HepG2 (cell line): ENCODE results near the gene ERFL. TPM values are rescaled to one million over a fixed set of nuclear protein-coding genes. Genes with fewer than 3 reads are reported as not detected.

Source experiments
- CREB3 ChIP-seq: sonication (generic); formaldehyde crosslinking; IDR thresholded peaks from 2 replicates; pipeline ENCODE4 v1.5.0; 2020; ENCODE audit warnings: missing genetic modification reagents
- GABPB1 ChIP-seq: IDR thresholded peaks from 2 replicates; pipeline ENCODE4 v1.6.1; 2016; ENCODE audit warnings: mild to moderate bottlenecking, missing genetic modification reagents, moderate library complexity, missing compliant biosample characterization
- GFI1 ChIP-seq: sonication (generic); formaldehyde crosslinking; IDR thresholded peaks from 2 replicates; pipeline ENCODE4 v1.5.0; 2020; ENCODE audit warnings: missing genetic modification reagents, mild to moderate bottlenecking, borderline replicate concordance
- NBN ChIP-seq: fragments of 450-650 bp; conservative IDR thresholded peaks from 2 replicates; pipeline ENCODE4 v1.6.1; 2017
- SKI ChIP-seq: fragments of 450-650 bp; IDR thresholded peaks from one replicate; pipeline ENCODE4 v1.6.1; 2018; ENCODE audit warnings: mild to moderate bottlenecking; ENCODE audit not compliant: partially characterized antibody
- TEAD2 ChIP-seq: sonication (generic); formaldehyde crosslinking; IDR thresholded peaks from 2 replicates; pipeline ENCODE4 v1.9.0; 2021; ENCODE audit warnings: missing genetic modification reagents
- TEF ChIP-seq: sonication (generic); formaldehyde crosslinking; IDR thresholded peaks from 2 replicates; pipeline ENCODE4 v1.5.0; 2020; ENCODE audit warnings: missing genetic modification reagents
- THYN1 ChIP-seq: sonication (generic); formaldehyde crosslinking; IDR thresholded peaks from 2 replicates; pipeline ENCODE4 v1.8.1; 2023; ENCODE audit warnings: low read depth, mild to moderate bottlenecking, moderate library complexity, missing genetic modification reagents, borderline replicate concordance
- TIGD3 ChIP-seq: sonication (generic); formaldehyde crosslinking; IDR thresholded peaks from 2 replicates; pipeline ENCODE4 v1.5.1; 2020; ENCODE audit warnings: mild to moderate bottlenecking, missing genetic modification reagents, borderline replicate concordance
- U2AF2 ChIP-seq: fragments of 200-400 bp; formaldehyde crosslinking; IDR thresholded peaks from 2 replicates; pipeline ENCODE4 v1.6.1; 2017; ENCODE audit warnings: low read depth, mild to moderate bottlenecking, low read length
- ZBTB33 ChIP-seq: sonication (generic); formaldehyde crosslinking; IDR thresholded peaks from 2 replicates; pipeline ENCODE4 v1.4.0; 2020; ENCODE audit warnings: missing genetic modification reagents
- ZFP36L2 ChIP-seq: sonication (generic); formaldehyde crosslinking; IDR thresholded peaks from 2 replicates; pipeline ENCODE4 v1.4.0; 2020; ENCODE audit warnings: missing genetic modification reagents
- ZMYM4 ChIP-seq: sonication (generic); formaldehyde crosslinking; IDR thresholded peaks from 2 replicates; pipeline ENCODE4 v1.8.1; 2023; ENCODE audit warnings: mild to moderate bottlenecking, missing genetic modification reagents
- ZNF101 ChIP-seq: sonication (generic); formaldehyde crosslinking; IDR thresholded peaks from 2 replicates; pipeline ENCODE4 v1.4.0; 2020; ENCODE audit warnings: mild to moderate bottlenecking, low read depth, missing genetic modification reagents, borderline replicate concordance
- ZNF263 ChIP-seq: sonication (generic); formaldehyde crosslinking; IDR thresholded peaks from 2 replicates; pipeline ENCODE4 v1.4.0; 2020; ENCODE audit warnings: missing genetic modification reagents
- ZNF577 ChIP-seq: sonication (generic); formaldehyde crosslinking; IDR thresholded peaks from 2 replicates; pipeline ENCODE4 v1.4.0; 2020; ENCODE audit warnings: mild to moderate bottlenecking, low read depth, missing genetic modification reagents, borderline replicate concordance
- ZNF687 ChIP-seq: sonication (generic); formaldehyde crosslinking; IDR thresholded peaks from 2 replicates; pipeline ENCODE4 v1.5.1; 2020; ENCODE audit warnings: mild to moderate bottlenecking, missing genetic modification reagents, moderate library complexity
- polyA plus RNA-seq, 8 experiments: library from polyadenylated mRNA; depleted of rRNA in 3 of 8; stranded (reverse) in 7 of 8; unstranded in 1 of 8; fragments of >200 nt; fragmentation: Illumina TruSeq in 4 of 8; extraction: Trizol in 4 of 8; gene quantifications; 2 replicates each; pipeline versions ENCODE4 v1.2.1 to v1.2.3, GENCODE V29; 2011 to 2016; ENCODE audit warnings: low read depth in 4 of 8, missing spikeins in 1 of 8, mixed read lengths in 1 of 8; ENCODE audit not compliant: insufficient read depth in 1 of 8
- total RNA-seq, 5 experiments: library from RNA; depleted of rRNA; stranded (reverse); fragments of >200 nt; fragmentation: Illumina TruSeq; extraction: Trizol; gene quantifications; 2 replicates each; pipeline ENCODE4 v1.2.3, GENCODE V29; 2016; ENCODE audit warnings: low read depth in 1 of 5

ERFL gene
- total and polyA plus RNA-seq, 2 of the 13 experiments (the other 11 are each of a cell fraction or from before 2014, with no cell fraction given), result not detected

GRCh38 chr19:41859618-41860418 is 68.4 kb downstream of the ERFL start, which contains the start of gene RPS19 (continued):
- no peak for TF ChIP-seq TIGD3 (CRISPR knock-in tag)
- TF ChIP-seq CREB3, result 0 out of 2 replicates have a peak, but pooled peaks have one; percentile 64
- peak; percentile 97 for TF ChIP-seq GABPB1 (CRISPR knock-in tag)
- no peak for TF ChIP-seq ZNF577 (CRISPR knock-in tag)
- TF ChIP-seq NBN, result no peak
- no peak; the same call in 1 of the 2 replicates for TF ChIP-seq TEF
- TF ChIP-seq ZNF101 (CRISPR knock-in tag), result no peak
- peak; percentile 66; the same call in 1 of the 2 replicates for TF ChIP-seq GFI1 (CRISPR knock-in tag)
- no peak for TF ChIP-seq SKI
- 0 out of 2 replicates have a peak, but pooled peaks have one; percentile 25 for TF ChIP-seq U2AF2
- peak; percentile 66 for TF ChIP-seq ZNF687 (CRISPR knock-in tag)
- TF ChIP-seq ZBTB33 (CRISPR knock-in tag), result 0 out of 2 replicates have a peak, but pooled peaks have one; percentile 48
- no peak for TF ChIP-seq ZFP36L2 (CRISPR knock-in tag)
- TF ChIP-seq THYN1 (CRISPR knock-in tag), result no peak
- TF ChIP-seq ZMYM4 (CRISPR knock-in tag), result peak; percentile 64
- no peak for TF ChIP-seq TEAD2 (CRISPR knock-in tag)
- TF ChIP-seq ZNF263 (CRISPR knock-in tag), result no peak; the same call in 1 of the 2 replicates
